T1000 (cell line): ENCODE results near the gene RBBP5.

Source experiments
- DNase-seq: peaks from one replicate; lab custom pipeline; 2025; ENCODE audit warnings: mixed read lengths; lab: John Stamatoyannopoulos, UW

The RBBP5 gene

DNA sequence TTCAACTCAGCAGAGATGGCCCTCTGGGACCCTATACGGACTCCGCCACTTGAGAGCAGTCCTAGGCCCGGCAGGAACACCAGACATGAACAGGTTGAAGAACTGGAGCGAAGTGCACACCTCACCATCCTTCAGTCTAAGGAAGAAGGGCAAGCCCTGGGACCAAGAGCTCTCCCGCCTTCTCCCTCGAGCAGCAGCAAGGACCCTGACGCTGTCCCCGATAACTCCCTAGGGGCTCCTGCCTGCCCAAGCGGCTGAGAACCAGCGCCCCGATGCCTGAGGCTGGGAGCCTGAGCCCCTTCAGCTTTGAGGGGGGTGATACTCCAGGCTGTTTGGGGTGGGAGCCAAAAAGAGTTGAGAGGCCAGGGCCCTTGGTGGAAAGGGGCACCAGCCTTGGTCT is 47.7 kb downstream of the RBBP5 start:
- no peak for DNase-seq

DNA sequence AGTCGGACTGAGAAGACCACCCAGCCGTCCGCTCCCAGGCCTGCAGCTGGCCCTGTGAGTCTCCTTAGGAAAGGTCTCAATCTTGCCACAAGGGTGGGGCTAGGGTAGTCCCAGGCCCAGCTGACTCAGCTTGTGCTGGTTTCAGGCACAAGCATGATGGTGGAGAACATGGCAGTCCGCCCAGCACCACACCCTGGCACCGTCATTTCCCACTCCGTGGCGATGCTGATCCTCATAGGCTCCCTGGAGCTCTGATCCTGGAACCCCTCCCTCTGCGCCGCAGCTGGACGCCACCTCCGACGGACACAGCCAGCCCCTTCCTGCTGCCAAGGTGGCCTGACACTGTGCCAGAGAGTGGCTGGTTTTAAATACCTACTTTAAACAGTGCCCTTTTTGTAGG is 48.3 kb downstream of the RBBP5 start:
- no peak for DNase-seq

DNA sequence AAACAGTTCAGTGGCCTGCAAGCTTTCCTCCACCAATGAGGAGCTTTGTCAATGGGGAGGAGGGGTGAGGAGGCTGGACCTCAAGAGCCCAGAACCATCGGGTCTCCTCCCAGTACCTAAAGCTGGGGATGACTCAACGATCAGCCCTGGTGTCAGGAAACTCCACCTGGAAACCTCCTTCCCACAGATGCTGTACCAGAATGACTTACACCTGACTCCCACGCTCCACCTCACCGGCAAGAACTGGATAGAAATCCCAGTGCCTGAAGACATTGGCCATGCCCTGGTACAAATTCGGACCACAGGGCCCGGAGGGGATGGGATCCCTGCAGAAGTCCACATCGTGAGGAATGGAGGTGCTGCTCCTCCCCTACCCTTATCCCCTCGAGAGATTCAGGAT is 48.9 kb downstream of the RBBP5 start:
- no peak for DNase-seq

DNA sequence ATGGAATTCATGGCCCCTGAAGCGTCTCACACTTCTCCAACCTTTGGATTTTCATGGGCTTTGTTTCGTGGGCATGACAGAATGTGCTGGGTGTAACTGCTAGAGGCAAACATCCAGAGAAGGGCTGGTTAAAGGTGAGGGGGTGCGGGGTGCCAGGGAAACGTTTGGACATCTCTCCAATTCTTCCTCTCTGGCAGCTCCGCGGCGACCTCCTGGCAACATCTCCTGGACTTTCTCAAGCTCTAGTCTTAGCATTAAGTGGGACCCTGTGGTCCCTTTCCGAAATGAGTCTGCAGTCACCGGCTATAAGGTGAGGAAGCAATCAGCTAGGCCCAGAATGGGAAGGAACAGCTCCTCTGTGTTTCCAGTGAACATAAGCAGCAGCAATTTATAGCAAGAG is 49.5 kb downstream of the RBBP5 start:
- no peak for DNase-seq

DNA sequence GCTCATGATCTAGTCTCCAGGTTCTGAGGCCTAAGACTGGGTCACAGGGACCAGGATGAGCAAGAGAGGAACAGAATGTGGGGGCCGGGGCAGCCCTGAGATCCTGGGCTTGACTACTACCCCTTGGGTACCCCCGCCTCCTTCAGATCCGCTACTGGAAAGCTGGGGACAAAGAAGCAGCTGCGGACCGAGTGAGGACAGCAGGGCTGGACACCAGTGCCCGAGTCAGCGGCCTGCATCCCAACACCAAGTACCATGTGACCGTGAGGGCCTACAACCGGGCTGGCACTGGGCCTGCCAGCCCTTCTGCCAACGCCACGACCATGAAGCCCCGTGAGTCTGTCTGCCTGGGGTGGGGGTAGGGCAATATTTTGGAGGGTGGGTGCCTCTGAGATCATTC is 50.0 kb downstream of the RBBP5 start:
- DNase-seq, result no peak

DNA sequence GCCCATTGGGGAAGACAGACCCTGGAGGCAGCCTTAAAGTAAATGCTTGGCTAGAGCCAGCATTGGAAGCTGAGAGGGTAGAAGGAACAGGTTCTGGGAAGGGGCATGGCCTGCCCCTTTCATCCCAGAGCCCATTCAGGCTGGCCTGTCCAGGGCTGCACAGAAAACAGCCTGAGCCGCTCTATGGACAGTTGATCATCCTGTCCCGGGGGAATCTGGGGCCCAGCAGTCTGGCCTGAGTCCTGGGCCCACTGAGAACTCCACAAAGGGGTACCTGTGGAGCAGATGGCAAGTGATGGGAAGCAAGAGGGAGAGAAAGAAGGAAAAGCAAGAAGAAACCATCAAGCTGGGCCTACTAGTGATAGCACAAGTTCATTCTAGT is 50.8 kb downstream of the RBBP5 start:
- DNase-seq, result no peak

DNA sequence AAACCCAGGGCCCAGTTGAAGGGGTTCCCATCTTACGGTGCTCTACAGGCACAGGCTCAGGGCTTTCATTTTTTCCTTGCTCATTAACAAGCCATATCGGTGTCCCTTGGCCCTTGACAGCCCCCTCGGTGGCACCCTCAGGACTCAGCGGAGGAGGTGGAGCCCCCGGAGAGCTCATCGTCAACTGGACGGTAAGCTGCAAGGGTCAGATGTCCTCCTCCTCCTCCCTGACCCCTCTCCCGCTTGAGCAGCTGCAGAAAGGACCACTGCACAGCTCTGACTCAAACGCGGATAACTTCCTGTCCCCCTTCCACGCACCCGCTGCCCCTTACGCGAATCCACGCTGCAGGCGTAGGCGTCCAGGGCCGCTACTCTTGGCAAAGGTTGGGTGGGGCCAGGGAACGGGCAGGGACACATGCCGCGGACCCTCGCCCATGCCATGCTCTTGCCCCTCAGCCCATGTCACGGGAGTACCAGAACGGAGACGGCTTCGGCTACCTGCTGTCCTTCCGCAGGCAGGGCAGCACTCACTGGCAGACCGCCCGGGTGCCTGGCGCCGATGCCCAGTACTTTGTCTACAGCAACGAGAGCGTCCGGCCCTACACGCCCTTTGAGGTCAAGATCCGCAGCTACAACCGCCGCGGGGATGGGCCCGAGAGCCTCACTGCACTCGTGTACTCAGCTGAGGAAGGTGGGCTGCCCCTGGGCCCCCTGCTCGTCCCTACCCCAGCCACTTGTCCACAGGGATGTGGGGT is 52.2 kb downstream of the RBBP5 start:
- DNase-seq, result no peak

DNA sequence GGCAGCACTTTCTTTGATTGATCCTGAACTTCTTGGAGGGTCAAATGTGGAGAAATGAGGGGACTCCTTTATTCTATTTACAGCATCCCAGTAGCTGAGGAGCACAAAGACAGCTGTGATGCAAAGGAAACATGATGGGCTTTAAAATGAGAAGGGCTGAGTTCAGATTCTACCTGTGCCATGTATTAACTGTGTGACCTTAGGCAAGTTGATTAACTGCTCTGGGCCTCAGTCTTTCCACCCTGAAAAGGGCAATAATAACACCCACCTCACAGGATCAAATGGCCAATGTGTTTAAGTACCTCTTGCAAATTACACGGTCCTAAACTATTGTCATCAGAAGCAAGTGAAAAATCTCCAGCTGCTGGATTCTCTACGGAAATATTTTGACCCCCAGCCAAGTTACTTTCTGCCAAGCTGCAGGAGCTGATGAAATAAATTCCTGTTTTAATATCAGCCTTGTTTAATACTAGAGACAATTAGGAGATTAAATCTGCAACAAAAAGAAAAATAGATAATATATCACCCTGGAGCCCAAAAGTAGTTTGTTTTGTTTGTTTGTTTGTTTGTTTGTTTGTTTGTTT is 53.2 kb downstream of the RBBP5 start:
- DNase-seq, result no peak

DNA sequence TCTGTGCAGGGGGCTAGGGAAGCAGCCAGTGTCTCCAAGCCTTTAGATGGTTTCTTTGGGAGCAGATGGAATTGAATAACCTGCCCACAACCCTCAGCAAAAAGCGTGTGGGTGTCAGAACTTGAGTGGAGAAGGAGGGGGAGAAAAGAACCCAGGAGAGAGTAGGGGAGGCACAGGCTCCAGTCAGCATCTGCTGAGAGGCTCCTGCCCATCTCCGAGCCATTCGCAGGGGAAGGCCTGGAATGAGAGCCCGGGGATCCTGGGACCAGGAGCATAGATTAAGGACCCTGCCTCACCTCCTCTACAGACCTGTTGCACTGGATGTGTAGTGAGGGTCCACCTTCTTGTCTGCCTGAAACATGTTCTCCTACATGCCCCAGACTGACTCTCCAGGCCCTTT is 53.8 kb downstream of the RBBP5 start:
- DNase-seq, result no peak

DNA sequence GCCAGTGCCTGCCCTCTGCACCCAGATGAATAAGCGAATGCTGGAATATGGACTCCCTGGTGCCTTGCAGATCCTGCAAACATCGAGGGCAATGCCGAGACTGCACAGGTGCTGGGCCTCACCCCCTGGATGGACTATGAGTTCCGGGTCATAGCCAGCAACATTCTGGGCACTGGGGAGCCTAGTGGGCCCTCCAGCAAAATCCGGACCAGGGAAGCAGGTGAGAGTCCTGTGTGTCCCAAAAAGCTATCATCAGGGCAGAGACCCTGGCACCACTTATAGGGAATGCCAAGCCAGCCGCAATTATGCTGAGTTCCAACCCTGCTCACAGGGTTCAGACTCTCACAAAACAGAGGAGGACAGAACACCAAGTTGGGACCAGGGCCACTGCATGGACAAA is 54.7 kb downstream of the RBBP5 start:
- no peak for DNase-seq

DNA sequence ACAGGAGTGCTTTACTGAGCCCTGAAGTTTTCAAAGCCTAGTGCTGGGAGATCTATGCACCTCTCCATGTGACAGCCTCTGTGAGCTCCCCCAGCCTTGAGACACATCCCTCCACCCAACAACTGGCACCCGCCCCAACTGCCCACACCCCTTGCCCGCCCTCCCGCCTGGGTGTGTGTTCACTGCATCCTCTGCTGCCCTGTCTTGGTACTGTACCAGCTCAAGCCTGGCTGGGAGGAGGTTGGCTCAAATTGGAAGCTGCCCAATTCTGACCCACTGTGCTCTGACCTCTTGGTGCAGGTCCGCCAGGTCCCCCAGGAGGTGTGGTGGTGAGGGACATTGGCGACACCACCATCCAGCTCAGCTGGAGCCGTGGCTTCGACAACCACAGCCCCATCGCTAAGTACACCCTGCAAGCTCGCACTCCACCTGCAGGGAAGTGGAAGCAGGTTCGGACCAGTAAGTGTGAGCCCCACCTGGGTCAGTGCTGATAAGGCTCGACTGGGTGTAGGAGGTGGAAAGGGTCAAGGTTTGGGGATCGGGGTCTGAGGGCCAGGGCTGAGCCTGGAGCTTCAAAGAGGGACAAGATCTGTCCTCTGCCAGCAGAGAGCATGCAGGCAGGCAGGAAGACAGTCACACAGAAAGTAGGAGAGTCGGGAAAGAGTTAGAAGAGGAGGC is 55.5 kb downstream of the RBBP5 start:
- no peak for DNase-seq

DNA sequence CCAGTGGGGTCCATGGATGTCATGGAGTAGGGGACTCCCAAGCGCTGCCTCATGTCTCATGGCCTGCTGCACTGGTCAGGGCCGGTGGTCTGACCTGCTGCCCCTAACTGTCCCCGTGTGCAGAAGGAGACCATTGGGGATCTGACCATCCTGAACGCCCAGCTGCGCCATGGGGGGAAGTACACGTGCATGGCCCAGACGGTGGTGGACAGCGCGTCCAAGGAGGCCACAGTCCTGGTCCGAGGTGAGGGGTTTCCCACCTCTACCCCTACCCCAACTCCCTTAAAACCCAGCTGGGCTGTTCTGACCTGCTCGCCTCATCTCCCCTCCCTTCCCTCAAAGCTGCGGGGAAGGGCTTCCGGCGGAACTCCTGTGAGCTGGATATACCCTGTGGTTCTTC is 56.1 kb downstream of the RBBP5 start:
- DNase-seq, result no peak

DNA sequence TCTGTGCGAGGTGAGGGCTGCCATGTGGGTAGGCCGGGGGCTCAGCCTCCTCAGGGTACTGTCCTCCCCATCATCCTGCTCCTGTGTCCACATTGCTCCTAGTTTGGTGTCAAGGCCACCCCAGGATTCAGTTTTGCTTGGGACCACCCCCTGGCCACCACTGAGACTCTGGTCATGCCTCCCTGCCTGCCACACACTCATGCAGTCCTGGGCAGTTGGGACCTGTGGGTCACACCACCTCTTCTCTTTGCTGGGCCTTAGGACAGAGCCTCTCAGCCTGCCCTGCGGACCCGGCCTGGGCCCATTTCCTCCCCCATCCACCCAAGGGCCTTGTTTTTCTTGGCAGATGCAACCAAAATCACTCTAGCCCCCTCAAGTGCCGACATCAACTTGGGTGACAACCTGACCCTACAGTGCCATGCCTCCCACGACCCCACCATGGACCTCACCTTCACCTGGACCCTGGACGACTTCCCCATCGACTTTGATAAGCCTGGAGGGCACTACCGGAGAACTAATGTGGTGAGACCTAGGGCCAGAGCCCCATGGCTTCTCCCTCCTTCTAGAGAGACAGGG is 56.9 kb downstream of the RBBP5 start:
- DNase-seq, result no peak

DNA sequence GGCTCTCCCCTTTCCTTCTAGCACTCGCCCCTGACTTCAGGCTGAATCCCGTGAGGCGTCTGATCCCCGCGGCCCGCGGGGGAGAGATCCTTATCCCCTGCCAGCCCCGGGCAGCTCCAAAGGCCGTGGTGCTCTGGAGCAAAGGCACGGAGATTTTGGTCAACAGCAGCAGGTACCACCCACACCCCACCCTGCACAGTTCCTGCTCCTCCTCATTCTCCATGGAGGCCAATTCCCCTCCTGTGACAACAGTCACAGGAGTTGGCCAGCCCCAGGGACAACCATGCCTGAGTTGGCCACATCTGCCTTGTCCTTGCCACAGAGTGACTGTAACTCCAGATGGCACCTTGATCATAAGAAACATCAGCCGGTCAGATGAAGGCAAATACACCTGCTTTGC is 57.5 kb downstream of the RBBP5 start:
- DNase-seq, result no peak

DNA sequence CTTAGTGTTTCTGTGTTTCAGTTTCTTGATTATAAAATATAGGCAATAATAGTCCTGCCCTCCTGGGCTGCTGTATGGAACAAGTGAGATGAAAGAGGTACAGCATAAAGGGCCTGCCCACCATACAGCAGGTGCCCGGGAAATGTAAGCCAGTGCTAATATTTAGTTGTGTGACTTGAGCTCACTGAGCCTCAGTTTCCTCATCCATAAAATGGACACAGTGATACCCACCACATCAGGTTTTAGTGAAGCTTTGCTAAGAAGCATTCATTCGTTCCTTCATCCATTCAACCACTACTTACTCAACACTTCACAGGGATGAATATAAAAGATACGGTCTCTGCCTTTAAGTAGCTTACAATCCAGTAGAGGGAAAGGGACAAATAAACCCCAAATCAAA is 58.9 kb downstream of the RBBP5 start:
- no peak for DNase-seq

DNA sequence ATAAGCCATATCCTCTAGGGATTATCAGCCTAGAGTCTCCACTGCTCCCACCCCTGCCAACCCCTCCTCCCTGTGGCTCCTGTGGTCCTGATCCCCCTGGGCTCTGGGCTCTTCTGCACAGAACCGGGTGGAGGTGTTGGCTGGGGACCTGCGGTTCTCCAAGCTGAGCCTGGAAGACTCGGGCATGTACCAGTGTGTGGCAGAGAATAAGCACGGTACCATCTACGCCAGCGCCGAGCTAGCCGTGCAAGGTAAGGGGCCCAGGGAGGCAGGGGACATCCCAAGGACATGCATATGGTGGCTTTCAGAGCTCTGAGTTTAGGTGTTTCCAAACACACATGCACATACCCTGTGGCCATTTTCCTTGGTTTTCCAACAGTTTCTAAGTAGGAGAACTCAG is 59.5 kb downstream of the RBBP5 start:
- no peak for DNase-seq

DNA sequence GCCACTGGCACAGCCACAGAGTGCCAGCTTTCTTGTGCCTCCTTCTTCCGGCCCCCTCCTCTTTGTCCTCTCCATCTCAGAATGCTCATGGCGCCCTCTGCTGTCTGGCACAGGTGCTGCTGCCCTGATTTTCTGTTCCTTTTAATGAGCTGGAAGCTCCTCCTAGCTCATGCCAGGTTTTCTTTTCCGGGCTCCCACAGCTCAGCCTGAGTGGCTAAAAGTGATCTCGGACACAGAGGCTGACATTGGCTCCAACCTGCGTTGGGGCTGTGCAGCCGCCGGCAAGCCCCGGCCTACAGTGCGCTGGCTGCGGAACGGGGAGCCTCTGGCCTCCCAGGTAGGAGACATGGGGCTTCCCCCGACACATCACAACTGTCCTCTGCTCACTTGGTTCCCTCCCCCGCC is 60.1 kb downstream of the RBBP5 start:
- no peak for DNase-seq

DNA sequence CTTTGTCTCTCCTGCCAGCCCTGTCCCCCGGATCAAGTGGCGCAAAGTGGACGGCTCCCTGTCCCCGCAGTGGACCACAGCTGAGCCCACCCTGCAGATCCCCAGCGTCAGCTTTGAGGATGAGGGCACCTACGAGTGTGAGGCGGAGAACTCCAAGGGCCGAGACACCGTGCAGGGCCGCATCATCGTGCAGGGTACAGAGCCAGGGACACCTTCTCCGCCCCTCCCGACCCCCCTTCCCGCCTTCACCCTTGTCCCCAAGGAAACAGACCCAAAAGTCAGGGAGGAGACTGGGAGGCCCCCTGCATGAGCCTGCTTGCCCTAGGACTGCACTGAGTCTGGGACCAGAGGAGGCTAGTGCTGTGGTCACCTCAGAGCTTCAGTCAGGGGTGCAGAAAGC is 60.6 kb downstream of the RBBP5 start:
- DNase-seq, result no peak

DNA sequence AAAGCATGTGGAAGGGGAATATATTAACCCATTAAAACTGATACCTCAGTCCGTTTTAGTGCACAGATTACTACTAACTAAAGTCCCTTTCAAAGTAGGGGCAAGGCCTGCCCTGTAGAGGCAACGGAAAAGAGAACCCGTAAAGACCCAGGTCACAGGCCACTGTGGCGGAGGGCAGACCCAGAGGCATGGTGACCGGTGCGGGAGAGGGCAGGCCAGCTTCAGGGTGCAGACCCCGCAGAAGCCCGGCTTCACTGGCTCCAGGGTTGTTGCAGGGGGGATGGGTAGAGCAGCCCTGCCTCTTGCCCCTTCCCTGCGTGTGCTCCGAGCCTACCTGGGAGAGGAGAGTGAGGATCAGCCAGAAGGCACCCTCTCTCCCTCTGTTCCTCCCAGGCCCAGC is 61.0 kb downstream of the RBBP5 start:
- DNase-seq, result no peak

DNA sequence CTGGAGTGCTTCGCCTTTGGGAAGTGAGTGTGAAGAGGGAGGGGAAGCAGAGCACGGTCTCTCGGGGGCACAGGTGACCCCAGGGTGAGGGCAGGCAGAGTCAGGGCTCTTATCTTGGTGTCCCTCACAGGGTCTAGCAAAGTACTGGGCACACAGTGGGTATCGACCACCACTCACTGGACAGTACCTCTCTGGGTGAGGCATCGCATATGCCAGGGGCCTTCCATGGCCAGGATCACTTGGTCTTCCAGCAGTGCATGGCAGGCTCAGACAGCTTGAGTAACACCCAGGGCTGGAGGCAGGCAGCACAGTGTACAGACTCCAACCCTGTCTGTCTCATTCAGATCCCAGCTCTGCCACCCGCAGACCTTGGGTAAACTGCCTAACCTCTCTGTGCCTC is 62.1 kb downstream of the RBBP5 start:
- no peak for DNase-seq

DNA sequence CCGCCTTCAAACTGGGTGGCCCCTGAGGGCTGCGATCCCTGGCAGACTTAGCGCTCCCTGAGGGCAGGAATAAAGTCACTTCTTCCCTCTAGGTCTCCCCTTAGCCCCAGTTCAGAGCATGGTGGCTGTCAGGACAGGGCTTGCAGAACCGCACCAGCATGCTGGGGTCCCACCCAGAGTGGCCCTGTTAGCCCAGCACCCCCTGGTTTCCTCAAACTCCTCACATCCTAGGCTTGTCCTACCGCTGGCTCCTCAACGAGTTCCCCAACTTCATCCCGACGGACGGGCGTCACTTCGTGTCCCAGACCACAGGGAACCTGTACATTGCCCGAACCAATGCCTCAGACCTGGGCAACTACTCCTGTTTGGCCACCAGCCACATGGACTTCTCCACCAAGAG is 62.9 kb downstream of the RBBP5 start:
- DNase-seq, result no peak

DNA sequence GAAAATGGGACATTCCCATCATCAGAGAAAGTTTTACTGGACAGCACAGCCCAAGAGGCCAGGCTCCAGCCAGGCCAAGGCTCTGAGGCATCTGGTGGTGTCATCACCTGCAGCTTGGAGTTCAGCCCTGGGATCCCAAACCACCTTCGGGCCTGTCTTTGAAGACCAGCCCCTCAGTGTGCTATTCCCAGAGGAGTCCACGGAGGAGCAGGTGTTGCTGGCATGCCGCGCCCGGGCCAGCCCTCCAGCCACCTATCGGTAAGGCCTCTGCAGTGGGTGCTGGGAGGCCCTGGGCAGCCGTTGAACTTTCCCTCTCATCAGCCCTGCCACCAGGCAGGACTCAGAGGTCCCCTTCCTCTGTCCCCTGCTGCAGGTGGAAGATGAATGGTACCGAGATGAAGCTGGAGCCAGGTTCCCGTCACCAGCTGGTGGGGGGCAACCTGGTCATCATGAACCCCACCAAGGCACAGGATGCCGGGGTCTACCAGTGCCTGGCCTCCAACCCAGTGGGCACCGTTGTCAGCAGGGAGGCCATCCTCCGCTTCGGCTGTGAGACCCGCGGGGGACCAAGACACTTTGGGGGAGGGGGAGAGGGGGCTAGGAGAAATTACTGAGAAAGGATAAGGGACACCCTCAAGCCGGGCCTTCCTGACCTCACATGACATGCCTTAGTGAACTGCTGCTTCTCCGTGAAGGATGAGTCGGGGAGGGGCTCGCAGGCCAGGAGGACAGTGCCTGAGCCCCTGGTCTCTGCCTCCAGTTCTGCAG is 63.8 kb downstream of the RBBP5 start:
- DNase-seq, result no peak
